B cell (primary cell): ENCODE data around the gene SP6. TPM values are rescaled to one million over a fixed set of nuclear protein-coding genes. Genes with fewer than 3 reads are reported as not detected.

Source experiments
- ATAC-seq: fragments of 200-7000 bp; cut with Tn5 transposase; one replicate; pipeline ENCODE4 v1.10.0; 2021; ENCODE audit warnings: low read depth, mild to moderate bottlenecking, moderate number of reproducible peaks, moderate library complexity
- CTCF ChIA-PET: fragments of 350-600 bp; sonication (Branson Sonifier 250); formaldehyde crosslinking; loops from one replicate; lab custom pipeline; 2021; ENCODE audit warnings: antibody characterized with exemption, inconsistent platforms; lab: Charles Lee
- POLR2A ChIA-PET: fragments of 350-600 bp; sonication (Branson Sonifier 250); formaldehyde crosslinking; loops from one replicate; lab custom pipeline; 2021; ENCODE audit warnings: antibody characterized with exemption; lab: Charles Lee
- DNase-seq: peaks from one replicate; pipeline ENCODE4 v3.0.0; 2013
- H2AFZ ChIP-seq: 2 replicates; pipeline ENCODE4 v1.6.1; 2012; ENCODE audit warnings: mild to moderate bottlenecking, low read depth, low read length; ENCODE audit not compliant: insufficient read depth, poor library complexity, severe bottlenecking
- H3K27ac ChIP-seq, 2 donors: 1 replicate in 1 of 2; 2 replicates in 1 of 2; pipeline ENCODE4 v1.5.1; 2012 to 2013; ENCODE audit warnings: low read length in 2 of 2, mild to moderate bottlenecking in 2 of 2, moderate library complexity in 1 of 2
- H3K27me3 ChIP-seq, 4 experiments: fragments of 200-600 bp in 1 of 4; sonication (generic) in 1 of 4; replicated peaks in 1 of 4; 1 replicate in 2 of 4; 2 replicates in 2 of 4; pipeline versions ENCODE4 v1.6.1 to v1.7.0; 2013 to 2016; ENCODE audit warnings: low read length in 3 of 4, mild to moderate bottlenecking in 2 of 4, mixed read lengths in 1 of 4, moderate library complexity in 1 of 4; ENCODE audit not compliant: insufficient read depth in 4 of 4, control insufficient read depth in 3 of 4; ENCODE audit errors: control extremely low read depth in 1 of 4
- H3K36me3 ChIP-seq, 2 experiments: replicated peaks in 1 of 2; 1 replicate in 1 of 2; 2 replicates in 1 of 2; pipeline versions ENCODE4 v1.6.1 to v1.7.1; 2013; ENCODE audit warnings: low read length in 1 of 2; ENCODE audit not compliant: insufficient read depth in 2 of 2, control insufficient read depth in 1 of 2; ENCODE audit errors: control extremely low read depth in 1 of 2, extremely low read depth in 1 of 2
- H3K4me1 ChIP-seq, 2 donors: fragments of 200-600 bp in 1 of 2; sonication (generic) in 1 of 2; 1 replicate in 1 of 2; 2 replicates in 1 of 2; pipeline versions ENCODE4 v1.5.1 to v1.6.1; 2013 to 2017; ENCODE audit warnings: low read length in 2 of 2; ENCODE audit not compliant: control insufficient read depth in 2 of 2, insufficient read depth in 2 of 2
- H3K4me2 ChIP-seq: replicated peaks from 2 replicates; pipeline ENCODE3; 2012; ENCODE audit warnings: mild to moderate bottlenecking, low read depth, low read length; ENCODE audit not compliant: poor library complexity, severe bottlenecking
- H3K4me3 ChIP-seq, 5 experiments: fragments of 200-600 bp in 1 of 5; sonication (generic) in 1 of 5; 1 replicate in 3 of 5; 2 replicates in 2 of 5; pipeline versions ENCODE4 v1.5.1 to v1.7.0; 2011 to 2016; ENCODE audit warnings: low read length in 4 of 5, mild to moderate bottlenecking in 4 of 5, low read depth in 2 of 5, control low read depth in 1 of 5, moderate library complexity in 1 of 5; ENCODE audit not compliant: insufficient read depth in 1 of 5; ENCODE audit errors: control extremely low read depth in 1 of 5, extremely low read depth in 1 of 5
- H3K79me2 ChIP-seq: fragments of 200-600 bp; sonication (generic); one replicate; pipeline ENCODE4 v1.6.0; 2016; ENCODE audit warnings: low read length; ENCODE audit not compliant: control insufficient read depth, insufficient read depth
- H3K9ac ChIP-seq: fragments of 200-600 bp; sonication (generic); 2 replicates; pipeline ENCODE4 v1.6.1; 2017; ENCODE audit warnings: mild to moderate bottlenecking, low read length, moderate library complexity
- H3K9me3 ChIP-seq, 3 donors: one replicate each; pipeline versions ENCODE4 v1.6.1 to v1.7.1; 2013; ENCODE audit warnings: low read length in 2 of 3; ENCODE audit not compliant: control insufficient read depth in 2 of 3, insufficient read depth in 1 of 3; ENCODE audit errors: control extremely low read depth in 1 of 3
- H4K20me1 ChIP-seq: 2 replicates; pipeline ENCODE4 v1.6.0; 2012; ENCODE audit warnings: mild to moderate bottlenecking, low read length; ENCODE audit not compliant: insufficient read depth, control insufficient read depth, poor library complexity, severe bottlenecking
- H3K27ac Mint-ChIP-seq: one replicate; pipeline ENCODE4 v1.8.0; 2021; ENCODE audit warnings: mixed read lengths
- H3K27me3 Mint-ChIP-seq: one replicate; pipeline ENCODE4 v1.8.0; 2021; ENCODE audit warnings: mixed read lengths
- H3K4me1 Mint-ChIP-seq: one replicate; pipeline ENCODE4 v1.8.0; 2021; ENCODE audit warnings: mixed read lengths
- H3K4me3 Mint-ChIP-seq: one replicate; pipeline ENCODE4 v1.8.0; 2021; ENCODE audit warnings: mixed read lengths
- H3K9me3 Mint-ChIP-seq: one replicate; pipeline ENCODE4 v1.8.0; 2022; ENCODE audit warnings: mixed read lengths; ENCODE audit not compliant: insufficient read depth
- EZH2 ChIP-seq: IDR thresholded peaks from 2 replicates; pipeline ENCODE4 v1.6.1; 2012; ENCODE audit warnings: borderline replicate concordance, low read depth, mild to moderate bottlenecking, moderate library complexity, low read length; ENCODE audit not compliant: insufficient read depth, poor library complexity, severe bottlenecking
- WGBS: methylation state at CpG from one replicate; pipeline ENCODE4 v1.1.5; 2013; ENCODE audit warnings: missing lambda C conversion rate; ENCODE audit not compliant: insufficient coverage; 5-methylcytosine and 5-hydroxymethylcytosine counted together
- intact Hi-C: fragments of 100-400 bp; cut with micrococcal nuclease; formaldehyde crosslinking; loops from one replicate; pipeline ENCODE4 v1.10.0; 2022
- polyA plus RNA-seq: library from polyadenylated mRNA; depleted of rRNA; stranded (reverse); fragments of >200 nt; gene quantifications from 2 replicates; pipeline ENCODE4 v1.2.3, GENCODE V29; 2012
- total RNA-seq, 2 donors: library from RNA; stranded (reverse); fragments of 120-200 nt in 1 of 2; gene quantifications; 1 replicate in 1 of 2; 2 replicates in 1 of 2; pipeline versions ENCODE4 v1.2.3 to v1.2.4, GENCODE V29; 2013 to 2022
- TF ChIP-seq, protein P1 (sequence below): fragments of 200-600 bp; IDR thresholded peaks from one replicate; pipeline ENCODE4 v1.8.0; 2022; ENCODE audit warnings: antibody characterized with exemption, mild to moderate bottlenecking

SP6 gene
- total and polyA plus RNA-seq, 2 donors (not counting 1 experiment from before 2014, with no cell fraction given), result 0.04 TPM; not detected in 1

DNA sequence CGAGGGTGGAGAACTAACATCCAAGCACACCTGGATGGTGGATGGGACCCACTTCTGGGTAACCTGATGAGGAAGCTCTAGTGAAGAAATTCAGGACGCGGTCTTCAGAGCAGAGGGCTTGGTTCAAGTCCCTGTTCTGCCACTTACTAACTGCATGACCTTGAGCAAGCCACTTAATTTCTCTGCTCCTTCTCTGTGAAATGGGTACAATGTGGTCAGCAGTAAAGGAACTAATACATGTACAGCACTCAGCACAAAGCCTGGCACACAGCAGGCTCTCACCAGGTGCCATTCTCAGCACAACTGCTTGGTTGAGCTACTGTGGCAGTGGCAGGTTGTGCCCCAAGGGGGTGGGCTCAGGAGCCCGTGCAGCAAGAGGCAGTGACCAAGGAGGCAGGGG, 27.4 kb downstream of the SP6 start:
- no peak overlapping the region for H3K4me3 Mint-ChIP-seq
- Histone ChIP-seq H4K20me1 (no peaks in the 10 kb centered on the region), H3K9me3 (no peaks in the 10 kb centered on the region), H3K79me2 (peaks cover 26% of the 10 kb centered on the region), H2AFZ (no peak overlapping the region), H3K4me1 (peaks cover 16 to 23% of the 10 kb centered on the region in 2 donors), H3K36me3 (peaks cover 1 to 53% of the 10 kb centered on the region in 2 experiments), H3K27me3 (no peaks in the 10 kb centered on the region), H3K9ac (no peak overlapping the region), H3K4me3 (no peak overlapping the region), H3K4me2 (no peak overlapping the region), H3K27ac (no peak overlapping the region)
- intact Hi-C loops, result no loop called here
- no peaks in the 10 kb centered on the region for H3K27me3 Mint-ChIP-seq
- peaks cover 28% of the 10 kb centered on the region for H3K4me1 Mint-ChIP-seq
- DNase-seq, result no peak
- H3K27ac Mint-ChIP-seq, result no peak overlapping the region
- ChIA-PET CTCF (interaction anchor here (1.4 kb wide), 1 partner anchor 17 kb away, joined by 4 read pairs; the partner anchor contains the start of gene SCRN2), POLR2A (no interaction called here)
- no peak for TF ChIP-seq EZH2
- TF ChIP-seq, protein P1, sequence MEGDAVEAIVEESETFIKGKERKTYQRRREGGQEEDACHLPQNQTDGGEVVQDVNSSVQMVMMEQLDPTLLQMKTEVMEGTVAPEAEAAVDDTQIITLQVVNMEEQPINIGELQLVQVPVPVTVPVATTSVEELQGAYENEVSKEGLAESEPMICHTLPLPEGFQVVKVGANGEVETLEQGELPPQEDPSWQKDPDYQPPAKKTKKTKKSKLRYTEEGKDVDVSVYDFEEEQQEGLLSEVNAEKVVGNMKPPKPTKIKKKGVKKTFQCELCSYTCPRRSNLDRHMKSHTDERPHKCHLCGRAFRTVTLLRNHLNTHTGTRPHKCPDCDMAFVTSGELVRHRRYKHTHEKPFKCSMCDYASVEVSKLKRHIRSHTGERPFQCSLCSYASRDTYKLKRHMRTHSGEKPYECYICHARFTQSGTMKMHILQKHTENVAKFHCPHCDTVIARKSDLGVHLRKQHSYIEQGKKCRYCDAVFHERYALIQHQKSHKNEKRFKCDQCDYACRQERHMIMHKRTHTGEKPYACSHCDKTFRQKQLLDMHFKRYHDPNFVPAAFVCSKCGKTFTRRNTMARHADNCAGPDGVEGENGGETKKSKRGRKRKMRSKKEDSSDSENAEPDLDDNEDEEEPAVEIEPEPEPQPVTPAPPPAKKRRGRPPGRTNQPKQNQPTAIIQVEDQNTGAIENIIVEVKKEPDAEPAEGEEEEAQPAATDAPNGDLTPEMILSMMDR, result no peak
- H3K9me3 Mint-ChIP-seq, result no peaks in the 10 kb centered on the region
- ATAC-seq, result no peak
- 90% methylated on average over 1 of the region's 4 CpGs for WGBS

DNA sequence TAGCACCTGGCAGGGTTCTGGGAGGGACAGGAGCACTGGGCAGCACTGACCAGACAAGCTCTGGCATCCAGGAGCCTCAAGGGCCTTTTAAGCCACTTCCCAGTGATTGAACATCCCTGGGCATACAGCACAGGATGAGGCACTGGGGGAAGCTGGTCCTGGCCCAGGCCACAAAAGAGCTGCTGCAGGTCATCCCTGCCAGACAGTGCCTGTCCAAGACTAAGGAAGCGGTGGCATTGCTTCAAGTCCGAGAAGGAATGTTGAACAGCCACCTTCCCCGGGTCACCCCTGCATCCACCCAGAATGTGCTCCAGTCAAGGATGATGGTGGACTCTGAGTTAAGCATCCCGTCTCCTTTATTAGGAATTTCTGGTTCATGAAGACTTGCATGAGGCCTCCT, 28.2 kb downstream of the SP6 start:
- DNase-seq, result no peak
- intact Hi-C loops, result no loop called here
- TF ChIP-seq EZH2, result no peak
- TF ChIP-seq, protein P1, result no peak
- Histone ChIP-seq H3K9ac (no peak overlapping the region), H3K36me3 (peaks cover 1 to 55% of the 10 kb centered on the region in 2 experiments), H4K20me1 (no peaks in the 10 kb centered on the region), H3K4me1 (peaks cover 16 to 23% of the 10 kb centered on the region in 2 donors), H3K79me2 (peaks cover 20% of the 10 kb centered on the region), H3K27ac (no peak overlapping the region), H3K4me3 (no peak overlapping the region), H3K4me2 (no peak overlapping the region), H2AFZ (no peak overlapping the region), H3K27me3 (no peaks in the 10 kb centered on the region), H3K9me3 (no peaks in the 10 kb centered on the region)
- Mint-ChIP-seq H3K4me1 (peaks cover 27% of the 10 kb centered on the region), H3K27me3 (no peaks in the 10 kb centered on the region), H3K9me3 (no peaks in the 10 kb centered on the region), H3K27ac (no peak overlapping the region), H3K4me3 (peak overlapping the region; percentile 45)
- ChIA-PET POLR2A (interaction anchor here (2.3 kb wide), 1 partner anchor 9 kb away, joined by 13 read pairs; the partner anchor contains the start of genes LRRC46 and MRPL10), CTCF (interaction anchor here (0.9 to 1.4 kb wide), 4 partner anchors 8 to 148 kb away, joined by 3 to 5 read pairs (median 4); partner anchors contain the start of genes CDK5RAP3, LRRC46, MRPL10 and SCRN2)
- ATAC-seq, result no peak
- WGBS, result 94% methylated on average over 4 of the region's 4 CpGs
